Hindlimb muscle (tissue), 1 donor: ENCODE measurements around the gene ICA1L. TPM values are rescaled to one million over a fixed set of nuclear protein-coding genes. Genes with fewer than 3 reads are reported as not detected.
"Not testable (repeated sequence)": the region's sequence is repeated elsewhere in the genome, so short reads cannot be mapped to it uniquely, and the experiment has no call there.

Experiments
- DNase-seq: peaks from one replicate; pipeline ENCODE4 v3.0.0-alpha.2; 2013
- polyA plus RNA-seq: library from polyadenylated mRNA; unstranded; fragments of 120-200 nt; gene quantifications from one replicate; pipeline ENCODE4 v1.2.1, GENCODE V29; 2013; ENCODE audit not compliant: insufficient read length

The ICA1L gene
- polyA plus RNA-seq, 1 donor = 10.9 TPM

- no peak for DNase-seq
Measured at GRCh38 chr2:202847693-202848524, 23.7 kb downstream of the ICA1L start.

GRCh38 chr2:202844656-202845055 lies 26.9 kb downstream of the ICA1L start:
- no peak for DNase-seq

- DNase-seq = no peak
Measured at GRCh38 chr2:202842690-202843089, 28.9 kb downstream of the ICA1L start.

- DNase-seq = no peak
Measured at GRCh38 chr2:202841090-202841867, 30.3 kb downstream of the ICA1L start.

- peak; percentile 29 for DNase-seq
Measured at GRCh38 chr2:202831242-202832220, 40.0 kb downstream of the ICA1L start.

- DNase-seq = no peak
Measured at GRCh38 chr2:202824901-202825300, 46.7 kb downstream of the ICA1L start.

- no peak for DNase-seq
Measured at GRCh38 chr2:202822411-202822810, 49.2 kb downstream of the ICA1L start.

GRCh38 chr2:202821206-202822160 lies 50.1 kb downstream of the ICA1L start:
- no peak for DNase-seq

- no peak for DNase-seq
Measured at GRCh38 chr2:202818321-202818720, 53.2 kb downstream of the ICA1L start.

GRCh38 chr2:202817771-202818170 lies 53.8 kb downstream of the ICA1L start:
- no peak for DNase-seq

GRCh38 chr2:202815548-202816360 lies 55.8 kb downstream of the ICA1L start:
- DNase-seq = peak; percentile 19

GRCh38 chr2:202814226-202814625 lies 57.3 kb downstream of the ICA1L start:
- no peak for DNase-seq

GRCh38 chr2:202813387-202813786 lies 58.2 kb downstream of the ICA1L start:
- DNase-seq = no peak

- DNase-seq = no peak
Measured at GRCh38 chr2:202808754-202809153, 62.8 kb downstream of the ICA1L start.

GRCh38 chr2:202807431-202808138 lies 64.0 kb downstream of the ICA1L start:
- DNase-seq = not testable (repeated sequence)

GRCh38 chr2:202805911-202806310 lies 65.7 kb downstream of the ICA1L start:
- DNase-seq = peak; percentile 6

- no peak for DNase-seq
Measured at GRCh38 chr2:202797944-202798343, 73.6 kb downstream of the ICA1L start.

- DNase-seq = no peak
Measured at GRCh38 chr2:202790676-202791075, 80.9 kb downstream of the ICA1L start.

GRCh38 chr2:202786842-202787241 lies 84.7 kb downstream of the ICA1L start:
- DNase-seq = no peak
